CD4-positive, alpha-beta T cell treated with Interleukin-12 subunit alpha and Interleukin-12 subunit beta, for 1 hour (primary cell): ENCODE measurements around the gene ADAT3.
"Not testable (repeated sequence)": the region's sequence is repeated elsewhere in the genome, so short reads cannot be mapped to it uniquely, and the experiment has no call there.

ENCODE experiments used
- DNase-seq: peaks from one replicate; pipeline ENCODE4 v3.0.0-alpha.2; 2020

The ADAT3 gene

DNA sequence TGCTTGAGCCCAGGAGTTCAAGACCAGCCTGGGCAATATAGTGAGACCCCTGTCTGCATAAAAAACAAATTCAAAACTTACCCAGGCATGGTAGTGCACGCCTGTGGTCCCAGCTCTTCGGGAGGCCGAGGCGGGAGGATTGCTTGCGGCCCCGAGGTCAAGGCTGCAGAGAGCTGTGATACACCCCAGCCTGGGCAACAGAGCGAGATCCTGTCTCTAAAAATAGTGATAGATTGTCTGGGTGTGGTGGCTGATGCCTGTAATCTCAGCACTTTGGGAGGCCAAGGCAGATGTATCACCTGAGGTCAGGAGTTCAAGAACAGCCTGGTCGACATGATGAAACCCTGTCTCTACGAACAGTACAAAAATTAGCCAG, 37.9 kb upstream of the ADAT3 start:
- DNase-seq, result no peak

DNA sequence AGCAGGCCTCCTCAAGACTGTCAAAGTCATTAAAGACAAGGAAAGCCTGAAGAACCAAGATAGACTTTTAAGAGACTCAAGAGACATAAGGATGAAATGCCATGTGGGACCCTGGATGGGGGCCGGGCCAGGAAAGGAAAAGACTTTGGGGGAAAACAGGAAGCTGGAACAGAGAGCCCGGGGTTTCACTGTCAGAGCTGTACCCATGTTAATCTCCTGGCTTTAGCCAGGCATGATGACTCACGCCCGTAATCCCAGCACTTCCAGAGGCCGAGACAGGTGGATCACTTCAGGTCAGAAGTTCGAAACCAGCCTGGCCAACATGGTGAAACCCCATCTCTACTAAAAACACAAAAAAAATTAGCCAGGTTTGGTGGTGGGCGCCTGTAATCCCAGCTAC, 36.2 kb upstream of the ADAT3 start:
- DNase-seq, result no peak

- DNase-seq, result no peak
These were observed 34.0 kb upstream of the ADAT3 start for GRCh38 chr19:1871140-1871597.

DNA sequence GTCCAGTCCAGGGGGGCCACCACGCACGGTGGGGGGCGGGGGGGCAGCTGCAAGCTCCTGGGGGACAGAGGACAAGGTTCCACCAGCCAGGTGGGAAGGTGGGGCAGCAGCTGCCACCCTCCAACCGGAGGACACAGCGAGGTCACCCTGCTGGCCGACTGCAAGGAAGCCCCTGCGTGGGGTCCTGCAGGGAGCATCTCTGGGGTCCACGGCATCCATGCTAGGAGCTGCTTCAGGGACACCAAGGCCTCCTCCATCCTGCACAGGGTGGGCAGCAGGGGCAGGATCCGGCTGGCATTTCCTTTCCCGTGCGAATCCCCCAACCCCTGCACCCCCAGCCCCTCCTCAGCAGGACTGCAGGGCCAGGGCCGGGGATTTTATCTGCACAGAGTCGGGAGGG, 33.6 kb upstream of the ADAT3 start:
- no peak for DNase-seq

- no peak for DNase-seq
These were observed 32.2 kb upstream of the ADAT3 start for GRCh38 chr19:1872807-1873523.

- DNase-seq, result no peak
These were observed 31.4 kb upstream of the ADAT3 start for GRCh38 chr19:1873524-1874473.

- peak; percentile 60 for DNase-seq
These were observed 30.5 kb upstream of the ADAT3 start for GRCh38 chr19:1874554-1875185.

GRCh38 chr19:1875265-1875645, 29.9 kb upstream of the ADAT3 start:
- DNase-seq, result not testable (repeated sequence)

DNA sequence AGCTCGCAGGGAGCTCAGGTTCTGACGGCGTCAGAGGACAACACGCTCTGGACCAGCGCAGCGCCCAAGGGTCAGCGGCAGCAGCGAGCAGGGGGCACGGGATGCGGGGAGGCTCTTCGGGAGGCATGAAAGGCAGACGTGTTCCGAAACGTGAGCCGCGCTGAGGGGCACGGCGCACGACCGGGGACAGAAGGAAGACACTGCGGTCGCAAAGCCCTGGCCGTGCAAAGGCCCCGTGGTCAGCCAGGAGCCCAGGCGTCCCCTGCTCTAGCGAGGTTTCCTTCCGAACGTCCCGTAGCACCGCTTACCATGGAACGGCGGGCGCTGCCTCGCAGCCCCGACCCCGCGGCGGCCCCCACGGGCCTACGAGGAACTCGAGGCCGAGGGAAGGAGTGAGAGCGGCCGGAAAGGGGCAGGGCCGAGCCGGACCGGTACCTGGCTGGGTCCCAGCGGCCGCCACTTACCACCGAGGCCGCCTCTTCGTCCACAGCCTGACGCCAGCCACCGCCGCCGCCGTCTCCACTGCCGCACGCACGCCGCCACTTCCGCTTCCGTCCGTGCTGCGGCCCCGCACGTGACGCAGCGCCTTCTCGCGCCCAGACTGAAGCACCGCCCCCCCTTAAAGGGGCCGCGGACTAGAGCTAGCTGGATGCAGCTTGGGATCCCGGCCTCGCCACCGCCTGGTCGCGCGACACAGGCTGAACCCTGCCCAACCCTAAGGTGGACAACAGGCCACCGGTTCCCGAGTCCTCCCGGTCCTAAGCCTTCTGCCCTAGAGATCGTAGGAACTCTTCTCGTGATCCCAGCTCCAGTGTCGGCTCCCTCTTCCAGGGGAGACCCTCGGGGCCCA, 29.3 kb upstream of the ADAT3 start:
- DNase-seq, result peak; percentile 88

DNA sequence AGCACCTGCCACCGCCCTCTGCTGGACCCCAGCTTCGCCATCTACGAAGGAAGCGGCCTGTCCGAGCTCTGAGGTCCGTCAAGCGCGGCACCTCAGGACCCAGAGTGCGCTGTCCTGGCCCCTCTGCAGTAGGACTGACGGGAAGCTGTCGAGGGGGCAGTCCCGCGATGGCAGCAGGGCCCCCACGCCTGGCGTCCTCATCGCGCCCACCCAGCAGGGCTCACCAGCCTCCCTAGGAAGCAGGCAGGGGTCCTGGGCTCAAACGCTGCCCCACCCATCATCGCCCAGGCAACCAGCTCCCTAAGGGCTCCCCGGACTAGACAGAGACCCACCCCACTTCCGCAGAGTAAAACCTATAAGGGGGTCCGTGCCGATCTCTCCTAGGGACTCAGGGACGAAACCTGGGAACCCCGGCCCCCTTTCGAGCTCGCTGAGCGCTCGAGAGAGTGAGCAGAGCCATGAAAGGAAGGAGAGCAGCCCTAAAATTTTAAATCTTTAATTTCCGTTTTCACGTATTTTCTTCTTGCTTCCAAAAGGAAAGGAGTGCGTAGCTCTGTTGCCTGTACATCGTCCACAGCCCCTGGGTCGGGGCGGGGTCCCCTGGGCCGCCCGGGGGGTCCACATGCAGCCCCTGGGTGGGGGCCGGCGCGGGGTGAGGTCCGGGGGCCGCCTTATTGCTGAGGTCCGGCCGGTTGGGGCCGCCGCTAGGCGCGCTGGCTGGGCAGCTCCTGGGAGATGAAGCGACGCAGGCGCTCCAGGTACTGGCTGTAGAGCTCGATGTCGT, 28.5 kb upstream of the ADAT3 start:
- DNase-seq, result not testable (repeated sequence)

DNA sequence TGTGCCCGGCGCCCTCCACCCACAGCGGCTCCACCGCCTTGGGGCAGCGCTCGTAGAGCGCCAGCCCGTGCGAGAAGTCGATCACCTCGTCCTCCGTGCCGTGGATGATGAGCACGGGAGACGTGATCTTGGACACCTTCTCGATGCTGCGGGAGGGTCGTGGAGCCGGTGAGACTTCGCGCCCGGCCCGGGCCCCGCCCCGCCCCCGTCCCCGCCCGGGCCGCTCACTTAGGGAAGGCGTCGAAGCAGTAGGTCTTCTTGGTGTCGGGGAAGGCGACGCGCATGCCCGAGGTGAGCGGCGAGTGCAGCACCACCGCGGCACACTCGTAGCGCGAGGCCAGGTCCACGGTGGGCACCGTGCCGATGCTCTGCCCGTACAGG, 27.9 kb upstream of the ADAT3 start:
- DNase-seq, result not testable (repeated sequence)

GRCh38 chr19:1878583-1878982, 26.6 kb upstream of the ADAT3 start:
- DNase-seq, result not testable (repeated sequence)

DNA sequence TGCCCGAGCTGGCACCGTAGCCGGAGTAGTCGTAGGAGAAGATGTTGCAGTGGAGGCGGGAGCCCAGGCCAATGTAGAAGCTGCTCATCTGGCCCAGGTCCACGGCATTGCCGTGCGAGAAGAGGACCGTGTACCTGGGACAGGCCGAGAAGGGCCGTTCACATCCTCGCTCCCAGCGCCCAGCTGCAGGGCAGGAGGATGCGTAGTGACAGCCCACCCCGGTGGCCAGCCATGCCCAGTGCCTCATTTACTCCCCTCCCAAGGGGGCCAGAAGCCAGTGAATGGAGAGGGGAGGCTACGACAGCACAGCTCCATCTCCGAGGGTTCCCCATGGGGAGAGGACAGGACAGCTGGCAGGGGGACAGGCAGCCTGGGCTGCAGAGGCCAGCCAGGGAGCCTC, 25.2 kb upstream of the ADAT3 start:
- DNase-seq, result not testable (repeated sequence)

- DNase-seq, result no peak
These were observed 24.4 kb upstream of the ADAT3 start for GRCh38 chr19:1880611-1881392.

DNA sequence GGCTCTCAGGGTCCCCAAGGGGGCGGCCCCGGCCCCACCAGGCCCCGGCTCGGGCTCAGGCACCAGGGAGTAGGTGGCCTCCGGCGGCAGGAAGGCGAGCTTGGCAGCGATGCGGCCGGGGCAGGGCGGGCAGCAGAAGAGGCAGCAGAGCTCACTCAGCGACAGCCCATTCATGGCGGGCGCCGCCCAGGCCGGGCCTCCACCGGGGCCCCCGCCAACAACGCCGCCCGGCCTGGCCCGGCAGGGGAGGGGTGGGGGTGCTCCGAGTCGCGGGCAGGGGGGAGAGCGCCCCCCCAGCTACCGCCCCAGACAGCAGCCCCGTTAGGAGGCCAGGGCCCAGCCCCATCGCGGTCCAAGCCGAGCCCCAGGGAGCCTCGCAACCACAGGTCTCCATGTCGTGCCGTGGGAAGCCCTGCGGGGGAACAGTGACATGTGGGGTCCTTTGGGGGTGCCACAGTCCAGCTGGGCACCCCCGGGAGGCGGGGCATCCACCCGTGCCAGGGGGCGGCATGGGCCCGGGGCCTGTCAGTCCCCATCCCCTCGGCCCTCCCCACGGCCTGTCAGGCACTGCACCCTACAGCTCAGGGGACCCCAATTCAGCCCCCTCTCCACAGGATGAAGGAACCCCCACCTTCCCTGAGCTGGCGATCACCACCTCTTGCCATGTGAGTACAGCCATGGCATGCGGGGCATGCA, 23.7 kb upstream of the ADAT3 start:
- DNase-seq, result not testable (repeated sequence)

GRCh38 chr19:1882089-1882785, 23.0 kb upstream of the ADAT3 start:
- peak; percentile 89 for DNase-seq

DNA sequence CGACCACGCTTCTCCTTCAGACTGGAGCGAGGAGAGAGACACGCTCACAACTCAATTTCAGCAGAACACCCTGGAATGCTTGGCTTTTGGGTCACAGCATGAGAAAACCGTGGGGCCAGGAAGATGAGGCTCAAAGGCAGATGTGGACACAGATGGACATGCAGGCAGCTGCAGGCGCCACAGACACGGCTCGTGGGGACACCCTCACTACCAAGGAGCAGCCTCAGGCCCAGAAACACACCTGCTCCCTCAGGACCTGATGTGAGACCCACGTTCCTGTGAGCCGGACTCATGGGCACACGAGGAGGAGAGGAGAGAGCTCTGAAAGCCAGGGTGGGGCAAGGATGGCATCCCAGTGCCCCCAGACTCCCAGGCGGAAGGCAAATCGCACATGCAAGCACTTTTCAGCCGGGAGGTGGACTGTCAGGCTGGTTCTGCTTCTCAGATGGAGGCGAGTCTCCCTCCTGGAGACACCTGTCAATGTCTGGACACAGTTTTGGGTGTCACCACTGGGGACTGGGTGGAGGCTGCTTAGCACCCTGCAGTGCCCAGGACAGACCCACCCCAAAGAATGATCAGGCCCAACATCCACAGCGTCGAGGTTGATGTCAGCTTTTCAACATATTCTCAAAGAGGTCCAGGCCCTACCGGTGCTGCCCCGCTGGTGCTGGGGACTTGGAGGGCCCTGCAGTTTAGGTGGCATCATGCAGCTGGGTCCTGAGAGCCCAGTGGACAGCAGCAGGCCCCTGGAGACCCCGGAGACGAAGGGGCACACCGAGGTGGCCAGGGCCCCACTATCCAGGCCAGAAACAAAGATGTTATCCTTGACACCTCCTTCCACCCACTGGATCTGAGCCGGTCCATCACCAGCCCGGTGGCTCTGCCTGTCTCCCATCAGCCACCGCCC, 22.2 kb upstream of the ADAT3 start:
- no peak for DNase-seq

DNA sequence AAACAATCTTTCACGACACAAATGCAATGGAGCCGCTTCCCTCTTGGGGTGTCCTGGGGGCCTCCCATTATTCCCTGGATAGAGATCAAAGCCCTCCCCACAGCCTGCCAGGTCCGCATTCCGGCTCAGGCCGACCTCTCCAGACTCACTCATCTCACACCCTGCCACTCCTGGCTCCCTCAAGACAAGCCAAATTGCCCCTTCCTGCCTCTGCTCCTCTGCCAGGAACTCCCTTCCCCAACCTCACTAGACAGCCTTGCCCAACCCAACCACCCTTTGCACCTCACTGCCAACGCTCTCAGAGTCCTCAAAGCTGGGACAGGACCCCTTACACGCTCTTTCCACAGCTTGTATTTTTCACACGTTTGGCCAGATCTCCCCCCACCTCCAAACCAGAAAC, 21.4 kb upstream of the ADAT3 start:
- DNase-seq, result peak; percentile 35
